HG03571 (cell line): ENCODE measurements around the gene ABL2.

Experiments used
- ATAC-seq: cut with Tn5 transposase; IDR thresholded peaks from one replicate; pipeline ENCODE4 v1.9.1; 2021; ENCODE audit not compliant: unreplicated experiment

Gene ABL2

GRCh38 chr1:179058487-179059483 is 170.7 kb downstream of the ABL2 start:
- ATAC-seq, result no peak

DNA sequence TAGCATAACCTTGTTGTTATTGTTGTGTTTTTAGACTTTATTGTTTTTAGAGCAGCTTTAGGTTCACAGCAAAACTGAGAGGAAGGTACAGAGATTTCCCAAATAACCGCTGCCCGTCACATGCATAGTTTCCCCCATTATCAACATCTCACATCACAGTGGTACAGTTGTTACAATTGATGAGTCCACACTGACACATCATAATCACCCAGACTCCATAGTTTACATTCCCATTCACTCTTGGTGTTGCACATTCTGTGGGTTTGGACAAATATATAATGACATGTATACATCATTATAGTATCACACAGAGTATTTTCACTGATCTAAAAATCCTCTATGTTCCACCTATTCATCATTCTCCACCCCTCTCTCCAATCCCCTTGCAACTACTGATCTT is 173.5 kb downstream of the ABL2 start:
- no peak for ATAC-seq

DNA sequence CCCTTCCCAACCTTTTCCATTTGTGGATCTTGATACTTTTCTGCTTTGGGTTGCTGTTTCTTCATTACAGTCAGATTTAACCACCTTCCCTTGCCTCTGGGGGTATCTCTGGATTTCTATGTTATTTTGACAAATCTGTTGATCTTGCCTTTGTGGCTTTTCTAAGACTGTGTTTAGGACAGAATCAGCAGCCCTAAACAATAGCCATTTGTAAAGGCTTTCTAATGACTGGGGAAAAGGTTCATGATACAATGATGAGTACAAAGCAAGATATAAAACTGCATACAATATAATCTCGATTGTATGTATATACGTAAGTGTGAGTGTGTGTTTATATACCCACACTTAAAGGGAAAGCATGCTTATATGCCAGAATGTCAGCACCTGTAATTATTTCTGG is 176.0 kb downstream of the ABL2 start:
- no peak for ATAC-seq

DNA sequence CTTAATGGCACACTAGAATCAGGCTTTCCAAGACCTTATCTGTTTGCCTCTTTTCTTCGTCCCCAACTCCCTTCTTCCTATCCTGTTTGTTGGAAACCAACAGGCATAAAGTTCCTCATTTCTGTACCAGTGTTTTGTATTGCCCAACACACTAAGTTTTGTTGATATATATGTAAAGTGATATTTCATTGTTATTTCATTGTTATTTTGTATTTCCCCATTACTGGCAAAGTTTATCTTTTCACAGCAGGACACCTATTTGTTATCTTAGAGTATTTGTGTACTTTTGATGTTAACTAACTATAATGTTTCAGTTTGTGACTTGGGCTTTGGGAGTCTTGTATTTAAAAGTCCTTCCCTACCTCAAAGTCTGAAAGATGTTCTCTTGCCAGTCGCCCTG is 176.7 kb downstream of the ABL2 start:
- ATAC-seq, result no peak
